ENCODE data around the gene CENPM.

Gene CENPM

GRCh38 chr22:41968601-41969000 is 21.6 kb upstream of the CENPM start:
- in situ Hi-C loops (cut with MboI; ENCODE audit: low sequenced_read_pairs) = loop anchor here (25.0 kb wide), 1 partner anchor 469 kb away; the partner anchor contains the start of gene NFAM1

GRCh38 chr22:41966607-41967240 is 19.8 kb upstream of the CENPM start:
- in situ Hi-C loops (cut with MboI; ENCODE audit: low sequenced_read_pairs) = loop anchor here (25.0 kb wide), 1 partner anchor 471 kb away; the partner anchor contains the start of gene NFAM1

GRCh38 chr22:41966225-41966606 is 19.3 kb upstream of the CENPM start:
- in situ Hi-C loops (cut with MboI; ENCODE audit: low sequenced_read_pairs) = loop anchor here (25.0 kb wide), 1 partner anchor 471 kb away; the partner anchor contains the start of gene NFAM1

GRCh38 chr22:41964112-41964491 is 17.1 kb upstream of the CENPM start:
- in situ Hi-C loops (cut with MboI; ENCODE audit: low sequenced_read_pairs) = loop anchor here (25.0 kb wide), 1 partner anchor 473 kb away; the partner anchor contains the start of gene NFAM1

- in situ Hi-C loops (cut with MboI; ENCODE audit: low sequenced_read_pairs) = loop anchor here (25.0 kb wide), 1 partner anchor 474 kb away; the partner anchor contains the start of gene NFAM1
These were observed 16.6 kb upstream of the CENPM start for GRCh38 chr22:41963453-41964111.

GRCh38 chr22:41957941-41958556 is 11.1 kb upstream of the CENPM start:
- in situ Hi-C loops (cut with MboI; ENCODE audit: low sequenced_read_pairs) = loop anchor here (25.0 kb wide), 1 partner anchor 479 kb away; the partner anchor contains the start of gene NFAM1

GRCh38 chr22:41952713-41953112 is 5.8 kb upstream of the CENPM start:
- in situ Hi-C loops (cut with MboI; ENCODE audit: low sequenced_read_pairs) = loop anchor here (25.0 kb wide), 1 partner anchor 485 kb away; the partner anchor contains the start of gene NFAM1

GRCh38 chr22:41951898-41952474 is 5.0 kb upstream of the CENPM start, which contains the start of gene SMIM45:
Gene SMIM45, plus strand, starts transcription at chr22:41952150.
- in situ Hi-C loops (cut with MboI; ENCODE audit: low sequenced_read_pairs) = loop anchor here (25.0 kb wide), 1 partner anchor 485 kb away; the partner anchor contains the start of gene NFAM1

- in situ Hi-C loops (cut with MboI; ENCODE audit: low sequenced_read_pairs) = loop anchor here (10.0 kb wide), 3 partner anchors 125 to 285 kb away; partner anchors contain the start of gene MEI1
These were observed 2.5 kb upstream of the CENPM start for GRCh38 chr22:41949297-41949965.

- in situ Hi-C loops (cut with MboI; ENCODE audit: low sequenced_read_pairs) = loop anchor here (10.0 kb wide), 3 partner anchors 124 to 284 kb away; partner anchors contain the start of gene MEI1
These were observed 2.0 kb upstream of the CENPM start for GRCh38 chr22:41948928-41949296.

- in situ Hi-C loops (cut with MboI; ENCODE audit: low sequenced_read_pairs) = loop anchor here (10.0 kb wide), 3 partner anchors 123 to 283 kb away; partner anchors contain the start of gene MEI1
These were observed 1.2 kb upstream of the CENPM start for GRCh38 chr22:41948142-41948541.

- in situ Hi-C loops (cut with MboI; ENCODE audit: low sequenced_read_pairs) = loop anchor here (10.0 kb wide), 3 partner anchors 123 to 283 kb away; partner anchors contain the start of gene MEI1
These were observed 600 bp upstream of the CENPM start for GRCh38 chr22:41947424-41948080.

GRCh38 chr22:41943661-41944209 is 3.2 kb downstream of the CENPM start:
- in situ Hi-C loops (cut with MboI; ENCODE audit: low sequenced_read_pairs) = loop anchor here (10.0 kb wide), 3 partner anchors 119 to 279 kb away; partner anchors contain the start of gene MEI1

- in situ Hi-C loops (cut with MboI; ENCODE audit: low sequenced_read_pairs) = loop anchor here (10.0 kb wide), 3 partner anchors 116 to 276 kb away; partner anchors contain the start of gene MEI1
These were observed 5.9 kb downstream of the CENPM start for GRCh38 chr22:41940832-41941765.

- in situ Hi-C loops (cut with MboI; ENCODE audit: low sequenced_read_pairs) = loop anchor here (10.0 kb wide), 3 partner anchors 115 to 275 kb away; partner anchors contain the start of gene MEI1
These were observed 6.7 kb downstream of the CENPM start for GRCh38 chr22:41939981-41940831.

GRCh38 chr22:41936894-41937169 is 10.1 kb downstream of the CENPM start:
- in situ Hi-C loops (cut with MboI; ENCODE audit: low sequenced_read_pairs) = no loop called here

GRCh38 chr22:41935509-41935908 is 11.4 kb downstream of the CENPM start:
- in situ Hi-C loops (cut with MboI; ENCODE audit: low sequenced_read_pairs) = no loop called here

- in situ Hi-C loops (cut with MboI; ENCODE audit: low sequenced_read_pairs) = no loop called here
These were observed 12.0 kb downstream of the CENPM start for GRCh38 chr22:41935015-41935351.

Measured in HL-60/S4 (cell line).